Ovary (tissue), 9 donors: ENCODE results near the gene GBP2. TPM values are rescaled to one million over a fixed set of nuclear protein-coding genes. Genes with fewer than 3 reads are reported as not detected.
"Not testable (repeated sequence)": the region's sequence is repeated elsewhere in the genome, so short reads cannot be mapped to it uniquely, and the experiment has no call there.

Experiments used
- DNase-seq, 5 donors: peaks; one replicate each; pipeline ENCODE4 v3.0.0-alpha.2; 2019 to 2020
- H3K27ac ChIP-seq, 2 donors: fragments of 200-600 bp; one replicate each; pipeline versions ENCODE4 v1.5.1 to v1.8.0; 2019 to 2022
- H3K27me3 ChIP-seq: fragments of 200-600 bp; one replicate; pipeline ENCODE4 v1.8.0; 2022
- H3K36me3 ChIP-seq: fragments of 200-600 bp; sonication (generic); one replicate; pipeline ENCODE4 v1.5.1; 2019
- H3K4me1 ChIP-seq: one replicate; pipeline ENCODE4 v1.8.1; 2013; ENCODE audit warnings: mild to moderate bottlenecking, moderate library complexity; ENCODE audit not compliant: insufficient read depth
- H3K4me3 ChIP-seq: fragments of 200-600 bp; sonication (generic); one replicate; pipeline ENCODE4 v1.5.1; 2017
- H3K9me3 ChIP-seq, 2 donors: fragments of 200-600 bp in 1 of 2; sonication (generic) in 1 of 2; one replicate each; pipeline versions ENCODE4 v1.5.1 to v1.8.1; 2013 to 2019; ENCODE audit warnings: mild to moderate bottlenecking in 1 of 2, moderate library complexity in 1 of 2
- CTCF ChIP-seq, 3 donors: fragments of 450-650 bp in 2 of 3; fragments of 200-600 bp in 1 of 3; IDR thresholded peaks; one replicate each; pipeline versions ENCODE4 v1.5.1 to v1.8.0; 2016 to 2022; ENCODE audit warnings: antibody characterized with exemption in 3 of 3, mild to moderate bottlenecking in 1 of 3
- EP300 ChIP-seq: sonication (generic); formaldehyde crosslinking; IDR thresholded peaks from one replicate; pipeline ENCODE4 v1.6.1; 2017; ENCODE audit warnings: antibody characterized with exemption
- POLR2A ChIP-seq: fragments of 450-650 bp; IDR thresholded peaks from one replicate; pipeline ENCODE4 v1.6.1; 2017; ENCODE audit warnings: antibody characterized with exemption, mild to moderate bottlenecking, moderate library complexity
- WGBS, 3 donors: extraction: QIAGEN DNeasy Blood & Tissue Kit in 1 of 3; methylation state at CpG; one replicate each; pipeline versions ENCODE4 v1.1.5 to v1.1.7; 2013 to 2017; 5-methylcytosine and 5-hydroxymethylcytosine counted together
- intact Hi-C, 4 donors: fragments of 100-400 bp; cut with DNase I; formaldehyde crosslinking; loops; one replicate each; pipeline versions ENCODE4 v1.11.0 to v1.15.1; 2022 to 2023
- polyA plus RNA-seq, 2 donors: library from polyadenylated mRNA; stranded (reverse); fragments of 200-250 nt in 1 of 2; fragments of 350-450 nt in 1 of 2; fragmentation: Illumina TruSeq in 1 of 2; extraction: RNeasy Lipid Tissue Mini Kit (QIAGEN cat#74804) in 1 of 2; gene quantifications; one replicate each; pipeline ENCODE4 v1.2.3, GENCODE V29; 2013 to 2014
- total RNA-seq, 7 donors: library from RNA; depleted of rRNA in 2 of 7; stranded (reverse); fragments of >200 nt in 2 of 7; fragmentation: NEBNext Ultra II Directional in 3 of 7; extraction: Animal tissue kit (Norgen Biotek cat#: 25700) in 3 of 7; gene quantifications; one replicate each; pipeline versions ENCODE4 v1.1.0 to v1.2.4, GENCODE V29; 2016 to 2023
- donor health status: DM: no; HTN: no; CAD: no; lungs with moderate emphysema.
- donor health status: DM: no; HTN: no; CAD: no.
- donor health status: Bipolar disorder and iron deficiency.
- donor health status: DM: yes; HTN: yes; CAD: no.
- donor health status: DM: no; HTN: no; CAD: no.
- donor health status: DM: yes; HTN: yes; CAD: no.

Gene GBP2
- total and polyA plus RNA-seq, 9 donors = 39.3 to 237 (median 74.9) TPM

- Histone ChIP-seq H3K4me1 (no peaks in the 10 kb centered on the region), H3K27me3 (no peaks in the 10 kb centered on the region)
- 87 to 94% (median 88%) methylated on average over 1 of the region's 1 CpG for WGBS, 3 donors
These were observed 7.8 kb upstream of the GBP2 start for GRCh38 chr1:89133747-89134146.

DNA sequence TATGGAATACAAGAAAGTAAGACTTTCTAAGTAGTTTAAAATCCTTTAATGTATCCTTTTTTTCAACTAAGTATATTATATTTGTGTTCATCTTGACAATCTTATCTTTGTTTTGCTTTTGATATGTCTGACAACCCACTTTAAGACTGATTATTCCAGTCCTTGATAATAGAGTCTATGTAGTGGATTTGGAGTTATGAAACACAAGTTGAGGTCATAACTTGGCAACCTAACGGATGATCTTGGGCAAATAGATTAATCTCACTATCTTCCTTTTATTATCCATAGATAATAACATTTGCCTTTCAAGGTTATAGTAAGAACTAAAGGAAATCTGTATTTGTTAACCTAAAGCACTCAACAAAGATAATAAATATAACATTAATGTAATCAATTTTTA is 4.8 kb upstream of the GBP2 start:
- WGBS, 3 donors = 61 to 82% (median 81%) methylated on average over 1 of the region's 1 CpG
- intact Hi-C loops = loop anchor here in 1 of 4 donors (10.0 kb wide), 1 partner anchor 56 kb away; no protein-coding TSS in a partner anchor
- H3K4me1 ChIP-seq = no peaks in the 10 kb centered on the region

More at GRCh38 chr1:89133747-89134146, 7.8 kb upstream of the GBP2 start:
- Histone ChIP-seq H3K27ac (no peak overlapping the region), H3K9me3 (no peaks in the 10 kb centered on the region), H3K36me3 (no peaks in the 10 kb centered on the region), H3K4me3 (no peak overlapping the region)
- DNase-seq = no peak
- TF ChIP-seq EP300 (no peak), CTCF (IDR thresholded peaks at IDR 0.05) (no peak), POLR2A (no peak)
- intact Hi-C loops = loop anchor here in 1 of 4 donors (10.0 kb wide), 1 partner anchor 59 kb away; no protein-coding TSS in a partner anchor

GRCh38 chr1:89129911-89130310 is 4.0 kb upstream of the GBP2 start:
- no peaks in the 10 kb centered on the region for H3K36me3 ChIP-seq
- no peak for TF ChIP-seq POLR2A
- TF ChIP-seq EP300 = no peak
- TF ChIP-seq CTCF (IDR thresholded peaks at IDR 0.05) = no peak
- no peak overlapping the region for H3K4me3 ChIP-seq
- 45 to 50% (median 47%) methylated on average over 4 of the region's 4 CpGs for WGBS, 3 donors
- peak overlapping the region in 1 of 2 donors; percentile 64 for H3K27ac ChIP-seq
- H3K9me3 ChIP-seq = no peaks in the 10 kb centered on the region
- no peak for DNase-seq
- no peaks in the 10 kb centered on the region for H3K4me1 ChIP-seq
- intact Hi-C loops = loop anchor here in 1 of 4 donors (10.0 kb wide), 1 partner anchor 55 kb away; no protein-coding TSS in a partner anchor
- H3K27me3 ChIP-seq = no peaks in the 10 kb centered on the region

More for the DNA sequence above, 4.8 kb upstream of the GBP2 start:
- Histone ChIP-seq H3K27ac (no peak overlapping the region), H3K9me3 (no peaks in the 10 kb centered on the region), H3K36me3 (no peaks in the 10 kb centered on the region), H3K27me3 (no peaks in the 10 kb centered on the region), H3K4me3 (no peak overlapping the region)
- DNase-seq = no peak
- TF ChIP-seq CTCF (IDR thresholded peaks at IDR 0.05) = no peak
- TF ChIP-seq EP300 = no peak
- TF ChIP-seq POLR2A = no peak

DNA sequence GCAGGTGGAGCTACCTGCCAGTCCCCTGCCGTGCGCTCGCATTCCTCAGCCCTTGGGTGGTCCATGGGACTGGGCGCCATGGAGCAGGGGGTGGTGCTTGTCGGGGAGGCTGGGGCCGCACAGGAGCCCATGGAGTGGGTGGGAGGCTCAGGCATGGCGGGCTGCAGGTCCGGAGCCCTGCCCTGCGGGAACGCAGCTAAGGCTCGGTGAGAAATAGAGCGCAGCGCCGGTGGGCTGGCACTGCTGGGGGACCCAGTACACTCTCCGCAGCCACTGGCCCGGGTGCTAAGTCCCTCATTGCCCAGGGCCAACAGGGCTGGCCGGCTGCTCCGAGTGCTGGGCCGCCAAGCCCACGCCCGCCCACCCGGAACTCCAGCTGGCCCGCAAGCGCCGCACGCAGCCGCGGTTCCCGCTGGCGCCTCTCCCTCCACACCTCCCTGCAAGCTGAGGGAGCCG is 2.1 kb upstream of the GBP2 start:
- H3K4me3 ChIP-seq, H3K36me3 ChIP-seq, H3K27me3 ChIP-seq, H3K4me1 ChIP-seq, intact Hi-C loops, H3K9me3 ChIP-seq: not testable (repeated sequence)
- H3K27ac ChIP-seq = peak overlapping the region; percentile 25 to 64
- WGBS, 3 donors = 93 to 96% (median 95%) methylated on average over 27 to 31 of the region's 31 CpGs
- peak in 3 of 5 donors; percentile 21 to 43 (median 40) for DNase-seq

DNA sequence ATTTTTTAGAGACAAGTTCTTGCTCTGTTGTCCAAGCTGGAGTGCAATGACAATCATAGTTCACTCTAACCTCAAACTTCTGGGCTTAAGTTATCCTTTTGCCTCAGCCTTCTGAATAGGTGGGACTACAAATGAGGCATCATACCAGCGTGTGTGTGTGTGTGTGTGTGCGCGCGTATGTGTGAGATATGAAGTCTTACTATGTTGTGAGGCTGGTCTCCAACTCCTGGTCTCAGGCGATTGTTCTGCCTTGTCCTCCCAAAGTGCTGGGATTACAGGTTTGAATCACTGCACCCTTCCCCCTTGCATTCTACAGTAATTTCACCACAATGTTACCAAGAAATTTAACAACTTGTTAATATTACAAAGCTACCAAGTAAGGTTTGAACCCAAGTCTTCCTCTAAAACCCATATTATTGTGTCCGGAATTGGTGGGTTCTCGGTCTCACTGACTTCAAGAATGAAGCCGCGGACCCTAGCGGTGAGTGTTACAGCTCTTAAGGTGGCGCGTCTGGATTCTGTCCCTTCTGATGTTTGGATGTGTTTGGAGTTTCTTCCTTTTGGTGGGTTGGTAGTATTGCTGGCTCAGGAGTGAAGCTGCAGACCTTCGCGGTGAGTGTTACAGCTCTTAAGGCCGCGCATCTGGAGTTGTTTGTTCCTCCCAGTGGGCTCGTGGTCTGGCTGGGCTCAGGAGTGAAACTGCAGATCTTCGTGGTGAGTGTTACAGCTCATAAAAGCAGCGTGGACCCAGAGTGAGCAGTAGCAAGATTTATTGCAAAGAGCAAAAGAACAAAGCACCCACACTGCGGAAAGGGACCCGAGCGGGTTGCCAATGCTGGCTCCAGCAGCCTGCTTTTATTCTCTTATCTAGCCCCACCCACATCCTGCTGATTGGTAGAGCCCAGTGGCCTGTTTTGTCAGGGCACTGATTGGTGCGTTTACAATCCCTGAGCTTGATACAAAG is 970 bp upstream of the GBP2 start:
- H3K36me3 ChIP-seq, intact Hi-C loops, H3K27me3 ChIP-seq, H3K9me3 ChIP-seq, H3K4me1 ChIP-seq: not testable (repeated sequence)
- Histone ChIP-seq H3K27ac (peak overlapping the region; percentile 19 to 77), H3K4me3 (peak overlapping the region; percentile 52)
- peak in 1 of 5 donors; percentile 15 for DNase-seq
- WGBS, 3 donors = 80 to 86% (median 81%) methylated on average over 23 of the region's 23 CpGs
